ENCODE data around the gene CXorf58. TPM values are rescaled to one million over a fixed set of nuclear protein-coding genes. Genes with fewer than 3 reads are reported as not detected.
A peak's percentile ranks its signal among the peaks of the same experiment; 100 is the strongest.

The CXorf58 gene
- total RNA-seq, 2 donors from 2014 or later, result 0.14 TPM; not detected in 1

- no peaks in the 10 kb centered on the region for H3K27me3 ChIP-seq (replicated peaks; ENCODE audit: insufficient read depth)
- no peaks in the 10 kb centered on the region for H3K4me1 ChIP-seq (replicated peaks)
- no peaks in the 10 kb centered on the region for H3K9me3 ChIP-seq
- intact Hi-C loops (cut with DNase I), result loop anchor here (10.0 kb wide), 3 partner anchors 116 to 236 kb away; partner anchors contain the start of genes EIF2S3, KLHL15 and ZFX
- peak overlapping the region; percentile 45 to 51 for H3K4me3 ChIP-seq
- no peaks in the 10 kb centered on the region for H3K36me3 ChIP-seq
- peak overlapping the region; percentile 82 to 87 for H3K27ac ChIP-seq
- TF ChIP-seq CTCF (IDR thresholded peaks at IDR 0.05) (no peak), POLR2A (IDR thresholded peaks at IDR 0.05) (no peak), POLR2AphosphoS5 (IDR thresholded peaks at IDR 0.05) (no peak)
- DNase-seq (ENCODE audit: low spot score), result no peak
- WGBS, result 13% methylated on average over 12 of the region's 13 CpGs
Observed at GRCh38 chrX:23908219-23909004, 606 bp downstream of the CXorf58 start.

- intact Hi-C loops (cut with DNase I), result no loop called here
Observed at GRCh38 chrX:23911126-23911835, 3.5 kb downstream of the CXorf58 start.

GRCh38 chrX:23919148-23919547, 11.3 kb downstream of the CXorf58 start:
- no peak overlapping the region for H3K27ac ChIP-seq
- no peak overlapping the region for H3K4me3 ChIP-seq
- WGBS, result 100% methylated on average over 1 of the region's 1 CpG
- DNase-seq (ENCODE audit: low spot score), result no peak
- no peaks in the 10 kb centered on the region for H3K27me3 ChIP-seq (replicated peaks; ENCODE audit: insufficient read depth)
- no peaks in the 10 kb centered on the region for H3K4me1 ChIP-seq (replicated peaks)
- intact Hi-C loops (cut with DNase I), result no loop called here
- no peaks in the 10 kb centered on the region for H3K9me3 ChIP-seq
- H3K36me3 ChIP-seq, result no peaks in the 10 kb centered on the region
- TF ChIP-seq CTCF (IDR thresholded peaks at IDR 0.05) (no peak), POLR2AphosphoS5 (IDR thresholded peaks at IDR 0.05) (no peak), POLR2A (IDR thresholded peaks at IDR 0.05) (no peak)

More at GRCh38 chrX:23911126-23911835, 3.5 kb downstream of the CXorf58 start:
- WGBS, result 73% methylated on average over 5 of the region's 5 CpGs
- Histone ChIP-seq H3K4me1 (replicated peaks) (no peaks in the 10 kb centered on the region), H3K4me3 (no peak overlapping the region), H3K9me3 (no peaks in the 10 kb centered on the region), H3K27ac (no peak overlapping the region), H3K27me3 (replicated peaks; ENCODE audit: insufficient read depth) (no peaks in the 10 kb centered on the region), H3K36me3 (no peaks in the 10 kb centered on the region)
- TF ChIP-seq POLR2A (IDR thresholded peaks at IDR 0.05) (no peak), CTCF (IDR thresholded peaks at IDR 0.05) (no peak), POLR2AphosphoS5 (IDR thresholded peaks at IDR 0.05) (no peak)
- no peak for DNase-seq (ENCODE audit: low spot score)

GRCh38 chrX:23919706-23920320, 12.0 kb downstream of the CXorf58 start:
- H3K27ac ChIP-seq, result no peak overlapping the region
- WGBS, result 64% methylated on average over 9 of the region's 9 CpGs
- H3K36me3 ChIP-seq, result no peaks in the 10 kb centered on the region
- no peak for DNase-seq (ENCODE audit: low spot score)
- no peaks in the 10 kb centered on the region for H3K27me3 ChIP-seq (replicated peaks; ENCODE audit: insufficient read depth)
- TF ChIP-seq CTCF (IDR thresholded peaks at IDR 0.05) (no peak), POLR2AphosphoS5 (IDR thresholded peaks at IDR 0.05) (no peak), POLR2A (IDR thresholded peaks at IDR 0.05) (no peak)
- H3K4me3 ChIP-seq, result no peak overlapping the region
- intact Hi-C loops (cut with DNase I), result no loop called here
- H3K4me1 ChIP-seq (replicated peaks), result no peaks in the 10 kb centered on the region
- H3K9me3 ChIP-seq, result no peaks in the 10 kb centered on the region
